ENCODE data around the gene SIN3B. TPM values are rescaled to one million over a fixed set of nuclear protein-coding genes. Genes with fewer than 3 reads are reported as not detected.

The SIN3B gene
- total and polyA plus RNA-seq, 2 experiments from 2014 or later, result 14.9 to 18.7 TPM

DNA sequence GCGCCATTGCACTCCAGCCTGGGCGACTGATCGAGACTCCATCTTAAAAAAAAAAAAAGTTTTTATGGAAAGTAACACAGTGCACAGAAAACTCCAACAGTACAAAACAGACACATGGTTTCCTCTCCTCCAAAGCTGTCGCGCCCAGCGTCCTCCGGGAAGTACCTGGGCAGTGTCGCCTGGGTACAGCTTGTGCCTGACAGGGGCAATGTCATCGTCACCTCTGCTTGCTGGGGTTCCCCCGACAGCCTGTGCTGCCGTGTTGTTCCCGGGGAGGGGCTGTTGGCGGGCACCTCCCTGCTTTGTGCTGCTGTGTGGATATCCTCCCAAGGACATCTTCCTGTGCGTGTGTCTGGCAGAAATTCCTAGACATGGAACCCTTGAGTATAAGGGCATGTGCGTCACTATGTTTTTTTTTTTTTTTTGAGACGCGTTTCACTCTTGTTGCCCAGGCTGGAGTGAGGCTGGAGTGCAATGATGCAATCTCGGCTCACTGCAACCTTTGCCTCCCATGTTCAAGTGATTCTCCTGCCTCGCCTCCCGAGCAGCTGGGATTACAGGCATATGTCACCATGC lies 57.2 kb downstream of the SIN3B start:
- H3K4me1 ChIP-seq (ENCODE audit: insufficient read depth), result no peaks in the 10 kb centered on the region
- no peaks in the 10 kb centered on the region for H3K9me2 ChIP-seq (ENCODE audit: insufficient read depth)
- no peak overlapping the region for H3K4me2 ChIP-seq (ENCODE audit: unreplicated experiment)
- TF ChIP-seq EZH2 (IDR thresholded peaks at IDR 0.05; ENCODE audit: insufficient read depth, poor library complexity, severe bottlenecking) (no peak), EZH2phosphoT487 (IDR thresholded peaks at IDR 0.05; ENCODE audit: insufficient read depth, low read depth) (no peak)
- peak; percentile 50 for DNase-seq
- H3F3A ChIP-seq (ENCODE audit: insufficient read depth), result no peaks in the 10 kb centered on the region
- H3K27ac ChIP-seq, result no peak overlapping the region
- in situ Hi-C loops (cut with MboI), result no loop called here
- no peak overlapping the region for H3K4me3 ChIP-seq
- no peak overlapping the region for H2AFZ ChIP-seq
- H3K36me3 ChIP-seq (ENCODE audit: low read depth), result no peaks in the 10 kb centered on the region
- no peaks in the 10 kb centered on the region for H3K9me3 ChIP-seq (ENCODE audit: low read depth)
- no peaks in the 10 kb centered on the region for H3K79me2 ChIP-seq (ENCODE audit: insufficient read depth)
- H4K20me1 ChIP-seq (ENCODE audit: insufficient read depth), result no peaks in the 10 kb centered on the region
- H3K9ac ChIP-seq, result no peak overlapping the region
- WGBS, 2 experiments (ENCODE audit: low coverage in 1 of 2, low lambda C conversion rate in 2 of 2, missing lambda C conversion rate in 2 of 2), result 46 to 53% methylated on average over 20 of the region's 20 CpGs
- no peaks in the 10 kb centered on the region for H3K27me3 ChIP-seq (replicated peaks; ENCODE audit: insufficient read depth)

DNA sequence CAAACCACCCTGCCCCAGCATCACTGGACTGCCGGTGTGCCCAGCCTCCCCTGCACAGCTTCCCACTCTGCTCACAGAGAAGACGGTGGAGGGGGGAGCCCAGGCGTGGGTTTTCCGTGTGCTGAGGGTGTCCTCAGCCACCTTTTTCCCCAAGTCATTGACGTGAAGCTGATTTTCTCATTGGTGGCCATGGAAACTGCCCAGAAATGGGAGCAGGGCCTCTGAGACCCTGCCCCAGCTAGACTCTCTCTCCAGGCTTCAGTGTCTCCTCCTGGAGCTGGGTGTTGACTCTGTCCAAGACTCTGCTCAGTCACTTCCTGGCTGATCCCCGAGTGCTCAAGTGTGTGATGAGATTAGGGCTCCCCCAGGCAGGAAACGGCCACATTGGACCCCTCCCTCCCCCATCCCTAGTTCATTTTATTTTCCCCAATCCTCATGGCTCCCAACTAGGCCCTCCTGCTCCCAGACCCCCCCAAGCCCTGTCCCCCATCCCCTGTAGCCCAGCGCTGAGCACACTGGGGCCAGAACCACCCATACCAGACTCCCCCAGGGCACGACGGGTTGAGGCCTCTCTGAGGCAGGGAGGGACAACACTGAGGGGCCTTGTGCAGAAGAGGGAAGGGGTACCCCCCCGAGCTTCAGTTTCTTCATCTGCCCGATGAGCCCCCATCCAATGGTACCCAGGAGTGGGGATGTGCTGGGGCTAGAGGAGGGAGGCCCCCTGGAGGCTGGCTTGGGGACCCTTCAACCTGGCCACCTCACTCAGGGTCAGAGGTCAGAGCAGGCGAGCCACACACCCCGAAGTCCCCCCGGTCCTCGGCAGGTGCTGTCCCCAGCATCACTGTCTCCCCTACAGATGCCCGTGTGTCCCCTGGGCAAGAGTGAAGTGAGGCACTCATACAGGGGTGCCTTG lies 58.4 kb downstream of the SIN3B start:
- DNase-seq, result no peak
- Histone ChIP-seq H3F3A (ENCODE audit: insufficient read depth) (no peaks in the 10 kb centered on the region), H3K27ac (no peak overlapping the region), H3K4me2 (ENCODE audit: unreplicated experiment) (no peak overlapping the region), H3K4me3 (no peak overlapping the region), H4K20me1 (ENCODE audit: insufficient read depth) (no peaks in the 10 kb centered on the region), H3K9ac (no peak overlapping the region), H3K79me2 (ENCODE audit: insufficient read depth) (no peaks in the 10 kb centered on the region), H3K36me3 (ENCODE audit: low read depth) (no peaks in the 10 kb centered on the region), H3K4me1 (ENCODE audit: insufficient read depth) (no peaks in the 10 kb centered on the region), H2AFZ (no peak overlapping the region), H3K9me2 (ENCODE audit: insufficient read depth) (no peaks in the 10 kb centered on the region), H3K27me3 (replicated peaks; ENCODE audit: insufficient read depth) (no peaks in the 10 kb centered on the region), H3K9me3 (ENCODE audit: low read depth) (no peaks in the 10 kb centered on the region)
- WGBS, 2 experiments (ENCODE audit: low coverage in 1 of 2, low lambda C conversion rate in 2 of 2, missing lambda C conversion rate in 2 of 2), result 60 to 64% methylated on average over 16 to 17 of the region's 17 CpGs
- TF ChIP-seq EZH2phosphoT487 (IDR thresholded peaks at IDR 0.05; ENCODE audit: insufficient read depth, low read depth) (no peak), EZH2 (IDR thresholded peaks at IDR 0.05; ENCODE audit: insufficient read depth, poor library complexity, severe bottlenecking) (no peak)
- in situ Hi-C loops (cut with MboI), result no loop called here

DNA sequence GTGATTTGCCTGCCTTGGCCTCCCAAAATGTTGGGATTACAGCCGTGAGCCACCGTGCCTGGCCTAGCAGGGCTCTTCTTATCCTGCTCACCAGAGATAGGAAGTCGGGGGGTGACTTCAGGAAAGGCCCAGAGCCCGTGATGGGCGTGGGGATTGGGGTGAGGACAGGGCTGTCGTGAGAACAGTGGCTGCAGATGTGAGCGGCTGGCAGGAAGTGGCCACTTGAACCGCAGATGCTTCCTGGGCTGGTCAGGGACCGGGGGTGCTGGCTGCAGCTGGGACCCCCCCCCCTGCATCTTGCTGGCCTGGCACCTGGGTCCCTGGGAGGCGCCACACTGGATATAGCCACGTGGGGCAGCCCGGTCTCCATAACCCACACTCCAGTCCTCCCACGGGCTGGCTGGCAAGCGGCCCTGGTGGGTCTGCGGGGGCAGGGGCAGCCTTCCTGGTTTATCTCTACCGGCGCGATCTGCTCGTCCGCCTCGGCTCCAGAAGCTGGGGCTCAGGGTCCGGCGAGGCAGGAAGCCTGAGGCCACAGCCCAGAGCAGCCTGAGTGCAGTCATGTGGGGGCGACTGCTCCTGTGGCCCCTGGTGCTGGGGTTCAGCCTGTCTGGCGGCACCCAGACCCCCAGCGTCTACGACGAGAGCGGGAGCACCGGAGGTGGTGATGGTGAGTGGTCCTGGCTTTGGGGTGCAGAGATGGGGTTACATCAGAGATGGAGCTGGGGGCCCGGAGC lies 59.6 kb downstream of the SIN3B start, which contains the start of gene F2RL3:
Gene F2RL3, plus strand, starts transcription at position 371 of the 737 bp plus-strand sequence. Its CDS starts 191 bp downstream, at position 562.
- Histone ChIP-seq H3F3A (ENCODE audit: insufficient read depth) (no peaks in the 10 kb centered on the region), H3K27me3 (replicated peaks; ENCODE audit: insufficient read depth) (no peaks in the 10 kb centered on the region), H3K4me3 (no peak within 1 kb of the TSS), H3K4me2 (ENCODE audit: unreplicated experiment) (no peak within 1 kb of the TSS), H3K9me2 (ENCODE audit: insufficient read depth) (no peaks in the 10 kb centered on the region), H3K27ac (no peak within 1 kb of the TSS), H4K20me1 (ENCODE audit: insufficient read depth) (no peaks in the 10 kb centered on the region), H3K9me3 (ENCODE audit: low read depth) (no peaks in the 10 kb centered on the region), H3K9ac (no peak within 1 kb of the TSS), H3K36me3 (ENCODE audit: low read depth) (no peaks in the 10 kb centered on the region), H3K4me1 (ENCODE audit: insufficient read depth) (no peaks in the 10 kb centered on the region), H3K79me2 (ENCODE audit: insufficient read depth) (no peaks in the 10 kb centered on the region), H2AFZ (no peak within 1 kb of the TSS)
- in situ Hi-C loops (cut with MboI), result no loop called here
- peak; percentile 23 for DNase-seq
- TF ChIP-seq EZH2phosphoT487 (IDR thresholded peaks at IDR 0.05; ENCODE audit: insufficient read depth, low read depth), result no peak
- no peak for TF ChIP-seq EZH2 (IDR thresholded peaks at IDR 0.05; ENCODE audit: insufficient read depth, poor library complexity, severe bottlenecking)
- 37 to 38% methylated on average over 30 to 31 of the region's 31 CpGs for WGBS, 2 experiments (ENCODE audit: low coverage in 1 of 2, low lambda C conversion rate in 2 of 2, missing lambda C conversion rate in 2 of 2)

DNA sequence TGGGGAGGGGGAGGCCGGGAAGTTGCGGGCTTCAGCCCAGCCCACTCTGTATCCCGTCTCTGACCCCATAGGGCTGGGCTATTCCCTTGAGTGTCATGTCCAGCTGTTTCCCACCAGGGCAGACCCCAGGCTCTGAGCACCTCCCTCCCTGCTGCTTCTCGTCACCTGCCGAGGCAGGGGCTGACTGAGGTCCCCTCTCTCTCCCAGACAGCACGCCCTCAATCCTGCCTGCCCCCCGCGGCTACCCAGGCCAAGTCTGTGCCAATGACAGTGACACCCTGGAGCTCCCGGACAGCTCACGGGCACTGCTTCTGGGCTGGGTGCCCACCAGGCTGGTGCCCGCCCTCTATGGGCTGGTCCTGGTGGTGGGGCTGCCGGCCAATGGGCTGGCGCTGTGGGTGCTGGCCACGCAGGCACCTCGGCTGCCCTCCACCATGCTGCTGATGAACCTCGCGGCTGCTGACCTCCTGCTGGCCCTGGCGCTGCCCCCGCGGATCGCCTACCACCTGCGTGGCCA lies 60.2 kb downstream of the SIN3B start:
- Histone ChIP-seq H2AFZ (no peak overlapping the region), H3K4me2 (ENCODE audit: unreplicated experiment) (no peak overlapping the region), H3K9ac (no peak overlapping the region), H3K27ac (no peak overlapping the region), H3K79me2 (ENCODE audit: insufficient read depth) (no peaks in the 10 kb centered on the region), H3F3A (ENCODE audit: insufficient read depth) (no peaks in the 10 kb centered on the region), H4K20me1 (ENCODE audit: insufficient read depth) (no peaks in the 10 kb centered on the region), H3K4me3 (no peak overlapping the region), H3K27me3 (replicated peaks; ENCODE audit: insufficient read depth) (no peaks in the 10 kb centered on the region), H3K4me1 (ENCODE audit: insufficient read depth) (no peaks in the 10 kb centered on the region), H3K9me2 (ENCODE audit: insufficient read depth) (no peaks in the 10 kb centered on the region), H3K9me3 (ENCODE audit: low read depth) (no peaks in the 10 kb centered on the region), H3K36me3 (ENCODE audit: low read depth) (no peaks in the 10 kb centered on the region)
- no peak for DNase-seq
- in situ Hi-C loops (cut with MboI), result no loop called here
- WGBS, 2 experiments (ENCODE audit: low coverage in 1 of 2, low lambda C conversion rate in 2 of 2, missing lambda C conversion rate in 2 of 2), result 52 to 65% methylated on average over 12 to 19 of the region's 22 CpGs
- TF ChIP-seq EZH2 (IDR thresholded peaks at IDR 0.05; ENCODE audit: insufficient read depth, poor library complexity, severe bottlenecking) (no peak), EZH2phosphoT487 (IDR thresholded peaks at IDR 0.05; ENCODE audit: insufficient read depth, low read depth) (no peak)

All from GM23248 (cell line).